ENCODE results near the gene NCMAP. TPM values are rescaled to one million over a fixed set of nuclear protein-coding genes. Genes with fewer than 3 reads are reported as not detected.

NCMAP gene
- total and polyA plus RNA-seq, 2 experiments from 2014 or later: 0.17 to 0.23 TPM

DNA sequence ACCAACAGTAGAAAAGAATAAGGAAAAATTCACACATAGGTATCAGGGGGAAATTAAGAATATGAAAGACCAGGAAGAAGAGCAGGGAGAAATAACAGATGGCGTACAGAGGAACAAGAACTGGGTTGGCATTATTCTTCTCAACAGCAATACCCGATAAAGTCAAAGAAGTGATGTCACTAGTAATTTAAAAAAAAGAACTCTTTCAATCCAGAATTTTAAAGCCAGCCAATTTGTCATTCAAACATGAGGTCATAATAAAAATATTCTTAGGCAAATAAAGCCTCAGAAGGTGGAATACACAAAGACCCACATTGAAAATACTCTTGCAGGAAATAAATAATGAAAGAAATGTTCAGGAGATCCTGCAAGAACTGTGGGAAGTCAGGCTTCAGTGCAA, 8.8 kb downstream of the NCMAP start:
- Histone ChIP-seq H3K27ac (ENCODE audit: low read depth) (no peak overlapping the region), H3K4me3 (no peak overlapping the region), H3K4me1 (ENCODE audit: insufficient read depth) (peaks cover 14% of the 10 kb centered on the region), H4K20me1 (replicated peaks; ENCODE audit: insufficient read depth) (no peaks in the 10 kb centered on the region), H3K79me2 (replicated peaks; ENCODE audit: insufficient read depth) (no peaks in the 10 kb centered on the region), H3K36me3 (ENCODE audit: insufficient read depth) (no peaks in the 10 kb centered on the region), H3F3A (replicated peaks; ENCODE audit: low read depth) (no peaks in the 10 kb centered on the region), H3K9me2 (ENCODE audit: insufficient read depth) (0 out of 2 replicates have a peak, but pooled peaks cover 2% of the 10 kb centered on the region), H2AFZ (no peak overlapping the region), H3K4me2 (no peak overlapping the region), H3K27me3 (ENCODE audit: insufficient read depth) (no peaks in the 10 kb centered on the region)
- no peak for TF ChIP-seq CTCF (conservative IDR thresholded peaks at IDR 0.05; ENCODE audit: low read depth in 2 of 2)
- no peak for TF ChIP-seq NANOG (IDR thresholded peaks at IDR 0.05; ENCODE audit: borderline replicate concordance)
- no peak for TF ChIP-seq POLR2AphosphoS5 (IDR thresholded peaks at IDR 0.05; ENCODE audit: low read depth)
- TF ChIP-seq EZH2 (IDR thresholded peaks at IDR 0.05; ENCODE audit: low read depth, unreplicated experiment): no peak
- no peak for TF ChIP-seq ZNF331 (CRISPR knock-in tag; IDR thresholded peaks at IDR 0.05; ENCODE audit: low read depth)
- no peak for TF ChIP-seq EZH2phosphoT487 (IDR thresholded peaks at IDR 0.05; ENCODE audit: unreplicated experiment)
- no peak for TF ChIP-seq CREB1 (CRISPR knock-in tag; IDR thresholded peaks at IDR 0.05; ENCODE audit: low read depth)
- TF ChIP-seq REST (IDR thresholded peaks at IDR 0.05; ENCODE audit: unreplicated experiment): no peak
- TF ChIP-seq STAT1 (IDR thresholded peaks at IDR 0.05; ENCODE audit: unreplicated experiment): no peak
- no peak for TF ChIP-seq ZNF462 (CRISPR knock-in tag; IDR thresholded peaks at IDR 0.05)
- TF ChIP-seq ZNF114 (CRISPR knock-in tag; IDR thresholded peaks at IDR 0.05): no peak
- TF ChIP-seq, protein P1, sequence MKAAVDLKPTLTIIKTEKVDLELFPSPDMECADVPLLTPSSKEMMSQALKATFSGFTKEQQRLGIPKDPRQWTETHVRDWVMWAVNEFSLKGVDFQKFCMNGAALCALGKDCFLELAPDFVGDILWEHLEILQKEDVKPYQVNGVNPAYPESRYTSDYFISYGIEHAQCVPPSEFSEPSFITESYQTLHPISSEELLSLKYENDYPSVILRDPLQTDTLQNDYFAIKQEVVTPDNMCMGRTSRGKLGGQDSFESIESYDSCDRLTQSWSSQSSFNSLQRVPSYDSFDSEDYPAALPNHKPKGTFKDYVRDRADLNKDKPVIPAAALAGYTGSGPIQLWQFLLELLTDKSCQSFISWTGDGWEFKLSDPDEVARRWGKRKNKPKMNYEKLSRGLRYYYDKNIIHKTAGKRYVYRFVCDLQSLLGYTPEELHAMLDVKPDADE (IDR thresholded peaks at IDR 0.05): no peak
- no peak for TF ChIP-seq JUNB (IDR thresholded peaks at IDR 0.05; ENCODE audit: unreplicated experiment)
- ATAC-seq (no peak), DNase-seq (ENCODE audit: low spot score) (no peak)
- peaks cover 17% of the 10 kb centered on the region for H3K9me3 Mint-ChIP-seq
- peaks cover 3% of the 10 kb centered on the region for H3K27me3 Mint-ChIP-seq (ENCODE audit: insufficient read depth, low read depth, poor library complexity)
- H3K4me1 Mint-ChIP-seq: peaks cover 20% of the 10 kb centered on the region
- peaks cover 3% of the 10 kb centered on the region; the same call in 2 of the 3 replicates for H3K36me3 Mint-ChIP-seq (ENCODE audit: low read depth)
- H3K4me3 Mint-ChIP-seq: no peak overlapping the region
- no peak overlapping the region for H3K27ac Mint-ChIP-seq

Data from GM23338 (cell line).